GM12865 (cell line): ENCODE results near the gene CCDC34.

Experiments used
- DNase-seq: peaks from one replicate; pipeline ENCODE4 v3.0.0; 2010; ENCODE audit warnings: low read depth
- H3K4me3 ChIP-seq: 2 replicates; pipeline ENCODE4 v1.5.1; 2011; ENCODE audit warnings: mild to moderate bottlenecking, low read depth, low read length, control low read depth
- CTCF ChIP-seq: IDR thresholded peaks from 2 replicates; pipeline ENCODE4 v1.5.1; 2011; ENCODE audit warnings: low read length, control low read depth, low read depth, inconsistent platforms; ENCODE audit not compliant: insufficient read depth; ENCODE audit errors: missing control alignments

Gene CCDC34

GRCh38 chr11:27355575-27356104 is 7.4 kb downstream of the CCDC34 start:
- no peak overlapping the region for H3K4me3 ChIP-seq
- TF ChIP-seq CTCF = no peak
- DNase-seq = no peak

GRCh38 chr11:27354359-27354965 is 8.6 kb downstream of the CCDC34 start:
- H3K4me3 ChIP-seq = no peak overlapping the region
- no peak for DNase-seq

GRCh38 chr11:27353593-27354358 is 9.2 kb downstream of the CCDC34 start:
- no peak for TF ChIP-seq CTCF
- DNase-seq = no peak

More at GRCh38 chr11:27354359-27354965, 8.6 kb downstream of the CCDC34 start:
- TF ChIP-seq CTCF = no peak

GRCh38 chr11:27352781-27353180 is 10.2 kb downstream of the CCDC34 start:
- DNase-seq = no peak
- no peak overlapping the region for H3K4me3 ChIP-seq
- TF ChIP-seq CTCF = no peak

More at GRCh38 chr11:27353593-27354358, 9.2 kb downstream of the CCDC34 start:
- no peak overlapping the region for H3K4me3 ChIP-seq

- TF ChIP-seq CTCF = no peak
- H3K4me3 ChIP-seq = no peak overlapping the region
- DNase-seq = no peak
Observed at GRCh38 chr11:27350511-27350910, 12.5 kb downstream of the CCDC34 start.

GRCh38 chr11:27349919-27350318 is 13.1 kb downstream of the CCDC34 start:
- no peak for TF ChIP-seq CTCF
- no peak overlapping the region for H3K4me3 ChIP-seq
- DNase-seq = no peak
